ENCODE measurements around the gene MRPS33.
"Not testable (repeated sequence)": the region's sequence is repeated elsewhere in the genome, so short reads cannot be mapped to it uniquely, and the experiment has no call there.

The MRPS33 gene

GRCh38 chr7:141032539-141033323 is 18.0 kb upstream of the MRPS33 start:
- not testable (repeated sequence) for H3K27ac ChIP-seq (ENCODE audit: low read depth, low read length); H3K4me3 ChIP-seq (ENCODE audit: low read length); H3K27me3 ChIP-seq (ENCODE audit: insufficient read depth, low read length); H3K36me3 ChIP-seq (ENCODE audit: insufficient read depth, low read length); H3K4me1 ChIP-seq (ENCODE audit: insufficient read depth, low read length)
- Histone ChIP-seq H3K9me3 (ENCODE audit: insufficient read depth, low read depth, low read length) (peaks cover 17% of the 10 kb centered on the region), H3K9ac (ENCODE audit: low read depth, low read length) (peak overlapping the region; percentile 55; the same call in 1 of the 2 replicates)
- 65% methylated on average over 31 of the region's 33 CpGs for WGBS

GRCh38 chr7:141028767-141029166 is 14.0 kb upstream of the MRPS33 start:
- Histone ChIP-seq H3K9ac (ENCODE audit: low read depth, low read length) (no peak overlapping the region), H3K27ac (ENCODE audit: low read depth, low read length) (no peak overlapping the region), H3K27me3 (ENCODE audit: insufficient read depth, low read length) (no peaks in the 10 kb centered on the region), H3K36me3 (ENCODE audit: insufficient read depth, low read length) (no peaks in the 10 kb centered on the region), H3K9me3 (ENCODE audit: insufficient read depth, low read depth, low read length) (peaks cover 28% of the 10 kb centered on the region), H3K4me1 (ENCODE audit: insufficient read depth, low read length) (no peaks in the 10 kb centered on the region), H3K4me3 (ENCODE audit: low read length) (no peak overlapping the region)
- 93% methylated on average over 3 of the region's 3 CpGs for WGBS

- WGBS, result 75% methylated on average over 3 of the region's 3 CpGs
- no peak overlapping the region for H3K4me3 ChIP-seq (ENCODE audit: low read length)
- peaks cover 25% of the 10 kb centered on the region for H3K9me3 ChIP-seq (ENCODE audit: insufficient read depth, low read depth, low read length)
- no peaks in the 10 kb centered on the region for H3K4me1 ChIP-seq (ENCODE audit: insufficient read depth, low read length)
- no peak overlapping the region for H3K27ac ChIP-seq (ENCODE audit: low read depth, low read length)
- no peaks in the 10 kb centered on the region for H3K36me3 ChIP-seq (ENCODE audit: insufficient read depth, low read length)
- no peak overlapping the region for H3K9ac ChIP-seq (ENCODE audit: low read depth, low read length)
- H3K27me3 ChIP-seq (ENCODE audit: insufficient read depth, low read length), result no peaks in the 10 kb centered on the region
These were observed 12.3 kb upstream of the MRPS33 start for GRCh38 chr7:141027043-141027442.

GRCh38 chr7:141024668-141025067 is 9.9 kb upstream of the MRPS33 start:
- peaks cover 21% of the 10 kb centered on the region for H3K9me3 ChIP-seq (ENCODE audit: insufficient read depth, low read depth, low read length)
- H3K4me1 ChIP-seq (ENCODE audit: insufficient read depth, low read length), result no peaks in the 10 kb centered on the region
- H3K27me3 ChIP-seq (ENCODE audit: insufficient read depth, low read length), result peaks cover 1% of the 10 kb centered on the region; the same call in 1 of the 2 replicates
- no peak overlapping the region for H3K27ac ChIP-seq (ENCODE audit: low read depth, low read length)
- whole genome bisulfite sequencing, result 100% methylated on average over 1 of the region's 1 CpG
- no peak overlapping the region for H3K9ac ChIP-seq (ENCODE audit: low read depth, low read length)
- no peak overlapping the region for H3K4me3 ChIP-seq (ENCODE audit: low read length)
- H3K36me3 ChIP-seq (ENCODE audit: insufficient read depth, low read length), result no peaks in the 10 kb centered on the region

- WGBS, result no CpG with 5 or more reads among the region's 1 CpG
- no peaks in the 10 kb centered on the region for H3K4me1 ChIP-seq (ENCODE audit: insufficient read depth, low read length)
- peaks cover 12% of the 10 kb centered on the region; the same call in 1 of the 2 replicates for H3K9me3 ChIP-seq (ENCODE audit: insufficient read depth, low read depth, low read length)
- no peak overlapping the region for H3K27ac ChIP-seq (ENCODE audit: low read depth, low read length)
- no peaks in the 10 kb centered on the region for H3K36me3 ChIP-seq (ENCODE audit: insufficient read depth, low read length)
- H3K27me3 ChIP-seq (ENCODE audit: insufficient read depth, low read length), result peaks cover 3% of the 10 kb centered on the region; the same call in 1 of the 2 replicates
- no peak overlapping the region for H3K9ac ChIP-seq (ENCODE audit: low read depth, low read length)
- no peak overlapping the region for H3K4me3 ChIP-seq (ENCODE audit: low read length)
These were observed 8.5 kb upstream of the MRPS33 start for GRCh38 chr7:141023295-141023694.

- no peak overlapping the region for H3K4me3 ChIP-seq (ENCODE audit: low read length)
- no peak overlapping the region for H3K9ac ChIP-seq (ENCODE audit: low read depth, low read length)
- peaks cover 3% of the 10 kb centered on the region; the same call in 1 of the 2 replicates for H3K27me3 ChIP-seq (ENCODE audit: insufficient read depth, low read length)
- peaks cover 7% of the 10 kb centered on the region for H3K4me1 ChIP-seq (ENCODE audit: insufficient read depth, low read length)
- 94% methylated on average over 2 of the region's 3 CpGs for WGBS
- no peaks in the 10 kb centered on the region for H3K36me3 ChIP-seq (ENCODE audit: insufficient read depth, low read length)
- H3K27ac ChIP-seq (ENCODE audit: low read depth, low read length), result no peak overlapping the region
- H3K9me3 ChIP-seq (ENCODE audit: insufficient read depth, low read depth, low read length), result peaks cover 3% of the 10 kb centered on the region; the same call in 1 of the 2 replicates
These were observed 2.8 kb upstream of the MRPS33 start for GRCh38 chr7:141017555-141017954.

GRCh38 chr7:141016349-141016748 is 1.6 kb upstream of the MRPS33 start:
- Histone ChIP-seq H3K9ac (ENCODE audit: low read depth, low read length) (no peak overlapping the region), H3K4me3 (ENCODE audit: low read length) (no peak overlapping the region), H3K9me3 (ENCODE audit: insufficient read depth, low read depth, low read length) (peaks cover 3% of the 10 kb centered on the region; the same call in 1 of the 2 replicates), H3K36me3 (ENCODE audit: insufficient read depth, low read length) (no peaks in the 10 kb centered on the region), H3K27ac (ENCODE audit: low read depth, low read length) (no peak overlapping the region), H3K27me3 (ENCODE audit: insufficient read depth, low read length) (peaks cover 3% of the 10 kb centered on the region; the same call in 1 of the 2 replicates), H3K4me1 (ENCODE audit: insufficient read depth, low read length) (peaks cover 7% of the 10 kb centered on the region)

GRCh38 chr7:141014125-141014523 is 628 bp downstream of the MRPS33 start:
- H3K4me1 ChIP-seq (ENCODE audit: insufficient read depth, low read length), result peaks cover 7% of the 10 kb centered on the region
- 2% methylated on average over 14 of the region's 14 CpGs for WGBS
- peak overlapping the region; percentile 69 for H3K27ac ChIP-seq (ENCODE audit: low read depth, low read length)
- no peaks in the 10 kb centered on the region for H3K27me3 ChIP-seq (ENCODE audit: insufficient read depth, low read length)
- peaks cover 16% of the 10 kb centered on the region for H3K36me3 ChIP-seq (ENCODE audit: insufficient read depth, low read length)
- H3K9ac ChIP-seq (ENCODE audit: low read depth, low read length), result peak overlapping the region; percentile 86
- peak overlapping the region; percentile 79 for H3K4me3 ChIP-seq (ENCODE audit: low read length)
- peaks cover 3% of the 10 kb centered on the region; the same call in 1 of the 2 replicates for H3K9me3 ChIP-seq (ENCODE audit: insufficient read depth, low read depth, low read length)

- peaks cover 7% of the 10 kb centered on the region for H3K4me1 ChIP-seq (ENCODE audit: insufficient read depth, low read length)
- peaks cover 3% of the 10 kb centered on the region; the same call in 1 of the 2 replicates for H3K9me3 ChIP-seq (ENCODE audit: insufficient read depth, low read depth, low read length)
- no peaks in the 10 kb centered on the region for H3K27me3 ChIP-seq (ENCODE audit: insufficient read depth, low read length)
- 82% methylated on average over 4 of the region's 4 CpGs for WGBS
- no peak overlapping the region for H3K27ac ChIP-seq (ENCODE audit: low read depth, low read length)
- H3K4me3 ChIP-seq (ENCODE audit: low read length), result peak overlapping the region; percentile 79
- H3K36me3 ChIP-seq (ENCODE audit: insufficient read depth, low read length), result peaks cover 19% of the 10 kb centered on the region
- no peak overlapping the region for H3K9ac ChIP-seq (ENCODE audit: low read depth, low read length)
These were observed 1.4 kb downstream of the MRPS33 start for GRCh38 chr7:141013345-141013715.

GRCh38 chr7:141012696-141013344 is 1.9 kb downstream of the MRPS33 start:
- peaks cover 3% of the 10 kb centered on the region; the same call in 1 of the 2 replicates for H3K9me3 ChIP-seq (ENCODE audit: insufficient read depth, low read depth, low read length)
- no peak overlapping the region for H3K9ac ChIP-seq (ENCODE audit: low read depth, low read length)
- H3K36me3 ChIP-seq (ENCODE audit: insufficient read depth, low read length), result peaks cover 25% of the 10 kb centered on the region
- 100% methylated on average over 1 of the region's 2 CpGs for WGBS
- peaks cover 7% of the 10 kb centered on the region for H3K4me1 ChIP-seq (ENCODE audit: insufficient read depth, low read length)
- H3K4me3 ChIP-seq (ENCODE audit: low read length), result peak overlapping the region; percentile 79; the same call in 1 of the 2 replicates
- no peaks in the 10 kb centered on the region for H3K27me3 ChIP-seq (ENCODE audit: insufficient read depth, low read length)
- no peak overlapping the region for H3K27ac ChIP-seq (ENCODE audit: low read depth, low read length)

GRCh38 chr7:141012044-141012685 is 2.6 kb downstream of the MRPS33 start:
- Histone ChIP-seq H3K9ac (ENCODE audit: low read depth, low read length) (no peak overlapping the region), H3K27me3 (ENCODE audit: insufficient read depth, low read length) (no peaks in the 10 kb centered on the region), H3K4me3 (ENCODE audit: low read length) (no peak overlapping the region), H3K4me1 (ENCODE audit: insufficient read depth, low read length) (peaks cover 7% of the 10 kb centered on the region), H3K36me3 (ENCODE audit: insufficient read depth, low read length) (peaks cover 30% of the 10 kb centered on the region), H3K27ac (ENCODE audit: low read depth, low read length) (no peak overlapping the region), H3K9me3 (ENCODE audit: insufficient read depth, low read depth, low read length) (peaks cover 3% of the 10 kb centered on the region; the same call in 1 of the 2 replicates)
- 42% methylated on average over 3 of the region's 3 CpGs for WGBS

Data from HUES64 (cell line).